BLaER1 treated with 17β-estradiol and CSF1 and Interleukin-3, amounts not matched to agents 10 nM and 100 nM (cell line): ENCODE results near the gene ZNF526.
A peak's percentile ranks its signal among the peaks of the same experiment; 100 is the strongest.

Experiments
- H3K27ac ChIP-seq, 11 experiments: shearing (Covaris generic); formaldehyde crosslinking; 2 replicates each; pipeline ENCODE4 v1.8.1; 2022
- H3K27me3 ChIP-seq, 11 experiments: shearing (Covaris generic); formaldehyde crosslinking; 2 replicates each; pipeline ENCODE4 v1.8.1; 2022
- H3K36me3 ChIP-seq, 11 experiments: shearing (Covaris generic); formaldehyde crosslinking; 2 replicates each; pipeline ENCODE4 v1.8.1; 2022
- H3K4me1 ChIP-seq, 10 experiments: shearing (Covaris generic); formaldehyde crosslinking; 2 replicates each; pipeline ENCODE4 v1.8.1; 2022
- H3K4me2 ChIP-seq, 11 experiments: shearing (Covaris generic); formaldehyde crosslinking; 2 replicates each; pipeline ENCODE4 v1.8.1; 2022
- H3K4me3 ChIP-seq, 10 experiments: shearing (Covaris generic); formaldehyde crosslinking; 2 replicates each; pipeline ENCODE4 v1.8.1; 2022
- H3K9ac ChIP-seq, 11 experiments: shearing (Covaris generic); formaldehyde crosslinking; 2 replicates each; pipeline ENCODE4 v1.8.1; 2022
- H3K9me3 ChIP-seq, 11 experiments: shearing (Covaris generic); formaldehyde crosslinking; replicated peaks in 1 of 11; 2 replicates each; pipeline ENCODE4 v1.8.1; 2022
- H4K20me1 ChIP-seq, 11 experiments: shearing (Covaris generic); formaldehyde crosslinking; 2 replicates each; pipeline ENCODE4 v1.8.1; 2022
- Cebpa-rat ChIP-seq, 11 experiments: shearing (Covaris generic); IDR thresholded peaks; 2 replicates each; pipeline ENCODE4 v1.8.1; 2022

The ZNF526 gene

GRCh38 chr19:42176649-42176989 lies 43.5 kb upstream of the ZNF526 start:
- TF ChIP-seq Cebpa-rat (IDR thresholded peaks at IDR 0.05): no peak
- Histone ChIP-seq H3K27ac (no peak overlapping the region), H3K27me3 (peaks cover 64 to 79% (median 75%) of the 10 kb centered on the region in 11 experiments), H3K4me3 (peak overlapping the region; percentile 38 to 66 (median 54); a peak in 17 of 20 replicates), H3K4me1 (peaks cover 13 to 28% (median 15%) of the 10 kb centered on the region in 10 experiments), H4K20me1 (peaks cover 0 to 37% (median 28%) of the 10 kb centered on the region in 11 experiments; a peak in 13 of 22 replicates), H3K9me3 (no peaks in the 10 kb centered on the region), H3K36me3 (no peaks in the 10 kb centered on the region), H3K9ac (peak overlapping the region in 4 of 11 experiments; percentile 9 to 44 (median 24); a peak in 2 of 22 replicates), H3K4me2 (peak overlapping the region; percentile 65 to 89 (median 83))

- Histone ChIP-seq H3K4me2 (peak overlapping the region; percentile 78 to 92 (median 85)), H3K36me3 (no peaks in the 10 kb centered on the region), H3K4me3 (peak overlapping the region; percentile 21 to 67 (median 56); a peak in 18 of 20 replicates), H3K4me1 (peaks cover 15 to 34% (median 19%) of the 10 kb centered on the region in 10 experiments), H4K20me1 (peaks cover 0 to 37% (median 28%) of the 10 kb centered on the region in 11 experiments; a peak in 13 of 22 replicates), H3K9me3 (no peaks in the 10 kb centered on the region), H3K27ac (no peak overlapping the region), H3K9ac (peak overlapping the region in 6 of 11 experiments; percentile 27 to 52 (median 42); a peak in 7 of 22 replicates), H3K27me3 (peaks cover 64 to 79% (median 75%) of the 10 kb centered on the region in 11 experiments)
- TF ChIP-seq Cebpa-rat (IDR thresholded peaks at IDR 0.05): no peak
These were observed 43.0 kb upstream of the ZNF526 start for GRCh38 chr19:42176990-42177685.

- H3K9me3 ChIP-seq: no peaks in the 10 kb centered on the region
- H3K36me3 ChIP-seq: no peaks in the 10 kb centered on the region
- H3K27ac ChIP-seq: no peak overlapping the region
- H3K27me3 ChIP-seq: peaks cover 64 to 79% (median 75%) of the 10 kb centered on the region in 11 experiments
- TF ChIP-seq Cebpa-rat (IDR thresholded peaks at IDR 0.05): no peak
- H4K20me1 ChIP-seq: peaks cover 0 to 37% (median 28%) of the 10 kb centered on the region in 11 experiments; a peak in 13 of 22 replicates
- peak overlapping the region in 4 of 11 experiments; percentile 27 to 52 (median 44); a peak in 6 of 22 replicates for H3K9ac ChIP-seq
- H3K4me2 ChIP-seq: peak overlapping the region in 9 of 11 experiments; percentile 74 to 92 (median 85); a peak in 18 of 22 replicates
- H3K4me3 ChIP-seq: peak overlapping the region in 9 of 10 experiments; percentile 37 to 67 (median 56); a peak in 12 of 20 replicates
- H3K4me1 ChIP-seq: peaks cover 15 to 39% (median 24%) of the 10 kb centered on the region in 10 experiments
These were observed 42.5 kb upstream of the ZNF526 start for GRCh38 chr19:42177686-42178019.

GRCh38 chr19:42178791-42179674 lies 41.1 kb upstream of the ZNF526 start:
- no peak overlapping the region for H3K9ac ChIP-seq
- no peak overlapping the region for H3K4me2 ChIP-seq
- H3K27ac ChIP-seq: no peak overlapping the region
- no peak for TF ChIP-seq Cebpa-rat (IDR thresholded peaks at IDR 0.05)
- no peaks in the 10 kb centered on the region for H3K36me3 ChIP-seq
- H4K20me1 ChIP-seq: peaks cover 0 to 37% (median 28%) of the 10 kb centered on the region in 11 experiments; a peak in 13 of 22 replicates
- peaks cover 64 to 72% (median 67%) of the 10 kb centered on the region in 11 experiments for H3K27me3 ChIP-seq
- H3K4me1 ChIP-seq: peaks cover 16 to 52% (median 36%) of the 10 kb centered on the region in 10 experiments
- no peaks in the 10 kb centered on the region for H3K9me3 ChIP-seq
- no peak overlapping the region for H3K4me3 ChIP-seq

DNA sequence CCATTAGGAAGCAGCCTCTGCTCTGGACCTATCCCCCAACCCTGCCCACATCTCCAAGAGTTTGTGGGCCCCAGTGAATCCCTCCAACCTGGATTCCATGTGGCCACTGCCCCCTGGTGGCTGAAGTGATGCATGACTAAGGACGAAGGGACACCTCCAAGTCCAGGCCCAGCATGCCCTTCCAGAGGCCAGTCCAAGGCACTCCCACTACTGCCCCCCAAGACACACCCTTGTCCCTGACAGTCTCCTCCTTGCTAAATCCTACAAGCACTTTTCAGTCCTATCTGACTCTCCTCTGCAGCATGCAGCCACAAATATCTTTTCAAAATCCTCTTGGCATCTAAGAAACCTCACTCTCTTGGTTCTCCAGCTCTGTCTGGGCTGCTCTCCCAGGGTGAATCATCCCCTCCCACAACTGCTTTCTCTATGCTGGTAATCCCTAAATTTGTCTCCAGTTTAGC lies 35.7 kb upstream of the ZNF526 start:
- Histone ChIP-seq H3K27me3 (peaks cover 12 to 18% (median 14%) of the 10 kb centered on the region in 11 experiments), H3K4me3 (peak overlapping the region in 1 of 10 experiments; percentile 8; a peak in 1 of 20 replicates), H4K20me1 (peaks cover 0 to 2% (median 0%) of the 10 kb centered on the region in 11 experiments; a peak in 1 of 22 replicates), H3K27ac (peak overlapping the region in 8 of 11 experiments; percentile 53 to 80 (median 72); a peak in 17 of 22 replicates), H3K36me3 (no peaks in the 10 kb centered on the region), H3K4me1 (peaks cover 26 to 62% (median 46%) of the 10 kb centered on the region in 10 experiments), H3K9me3 (no peaks in the 10 kb centered on the region), H3K4me2 (peak overlapping the region; percentile 59 to 91 (median 73)), H3K9ac (peak overlapping the region in 2 of 11 experiments; percentile 48 to 52; a peak in 2 of 22 replicates)
- no peak for TF ChIP-seq Cebpa-rat (IDR thresholded peaks at IDR 0.05)

- H3K4me1 ChIP-seq: peaks cover 26 to 62% (median 46%) of the 10 kb centered on the region in 10 experiments
- H3K9me3 ChIP-seq: no peaks in the 10 kb centered on the region
- no peaks in the 10 kb centered on the region for H4K20me1 ChIP-seq
- TF ChIP-seq Cebpa-rat (IDR thresholded peaks at IDR 0.05): no peak
- peak overlapping the region; percentile 59 to 91 (median 73) for H3K4me2 ChIP-seq
- H3K27me3 ChIP-seq: peaks cover 4 to 9% (median 6%) of the 10 kb centered on the region in 11 experiments; a peak in 19 of 22 replicates
- H3K4me3 ChIP-seq: no peak overlapping the region; a peak in 2 of 20 replicates
- no peaks in the 10 kb centered on the region for H3K36me3 ChIP-seq
- peak overlapping the region in 8 of 11 experiments; percentile 53 to 80 (median 72); a peak in 17 of 22 replicates for H3K27ac ChIP-seq
- peak overlapping the region in 7 of 11 experiments; percentile 29 to 67 (median 48); a peak in 9 of 22 replicates for H3K9ac ChIP-seq
These were observed 34.8 kb upstream of the ZNF526 start for GRCh38 chr19:42185277-42185676.

DNA sequence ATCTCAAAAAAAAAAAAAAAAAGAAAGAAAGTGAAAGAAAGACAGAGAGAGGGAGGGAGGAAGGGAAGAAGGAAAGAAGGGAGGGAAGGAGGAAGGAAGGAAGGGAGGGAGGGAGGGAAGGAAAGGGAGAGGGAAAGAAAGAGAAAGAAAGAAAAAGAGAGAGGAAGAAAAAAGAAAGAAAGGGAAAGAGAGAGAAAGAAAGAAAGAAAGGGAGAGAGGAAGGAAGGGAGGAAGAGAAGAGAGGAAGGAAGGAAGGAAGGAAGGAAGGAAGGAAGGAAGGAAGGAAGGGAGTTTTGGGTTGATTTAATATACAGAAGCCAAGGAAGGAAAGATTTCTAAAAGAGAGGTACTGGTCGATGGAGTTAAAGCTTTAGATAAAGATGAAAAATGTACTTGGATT lies 31.4 kb upstream of the ZNF526 start:
- TF ChIP-seq Cebpa-rat (IDR thresholded peaks at IDR 0.05): no peak
- no peaks in the 10 kb centered on the region for H3K36me3 ChIP-seq
- H4K20me1 ChIP-seq: no peaks in the 10 kb centered on the region
- H3K4me3 ChIP-seq: no peak overlapping the region
- H3K9me3 ChIP-seq: peaks cover 5 to 8% (median 6%) of the 10 kb centered on the region in 11 experiments; a peak in 20 of 22 replicates
- H3K27ac ChIP-seq: no peak overlapping the region
- H3K4me2 ChIP-seq: peak overlapping the region in 7 of 11 experiments; percentile 5 to 44 (median 25); a peak in 7 of 22 replicates
- H3K9ac ChIP-seq: no peak overlapping the region
- H3K27me3 ChIP-seq: no peaks in the 10 kb centered on the region
- peaks cover 20 to 53% (median 41%) of the 10 kb centered on the region in 10 experiments for H3K4me1 ChIP-seq

DNA sequence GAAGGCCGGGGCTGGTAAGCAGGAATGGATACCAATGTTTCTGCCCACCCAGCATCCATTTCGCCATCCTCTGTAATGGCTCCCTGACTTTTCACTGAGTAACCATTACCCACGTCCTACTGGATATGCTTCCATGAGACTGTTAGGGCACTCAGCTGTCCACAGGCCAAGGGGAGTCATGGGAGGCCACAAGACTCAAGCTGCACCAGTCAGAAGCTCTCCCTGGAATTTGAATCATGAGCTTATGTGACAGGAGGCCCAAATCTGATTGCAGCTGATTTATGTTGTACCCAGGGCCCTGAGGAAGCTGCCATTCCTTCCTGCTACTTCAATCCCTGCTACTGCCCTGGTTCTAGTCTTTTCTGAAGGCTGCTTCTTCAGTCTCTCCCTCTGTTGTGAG lies 31.0 kb upstream of the ZNF526 start:
- H3K4me1 ChIP-seq: peaks cover 19 to 48% (median 37%) of the 10 kb centered on the region in 10 experiments
- no peak overlapping the region for H3K4me3 ChIP-seq
- H3K27me3 ChIP-seq: no peaks in the 10 kb centered on the region
- H4K20me1 ChIP-seq: no peaks in the 10 kb centered on the region
- no peaks in the 10 kb centered on the region for H3K36me3 ChIP-seq
- peak overlapping the region in 7 of 11 experiments; percentile 5 to 44 (median 25); a peak in 8 of 22 replicates for H3K4me2 ChIP-seq
- peaks cover 5 to 12% (median 10%) of the 10 kb centered on the region in 11 experiments; a peak in 20 of 22 replicates for H3K9me3 ChIP-seq
- TF ChIP-seq Cebpa-rat (IDR thresholded peaks at IDR 0.05): no peak
- no peak overlapping the region for H3K27ac ChIP-seq
- no peak overlapping the region for H3K9ac ChIP-seq
